GM10847 (cell line): Measurements from ENCODE around the gene FRMD6.

ENCODE experiments used
- POLR2A ChIP-seq: IDR thresholded peaks from 2 replicates; pipeline ENCODE4 v1.6.1; 2011; ENCODE audit not compliant: insufficient read length; ENCODE audit errors: extremely low read depth

The FRMD6 gene

GRCh38 chr14:51680031-51680430 lies 28.3 kb downstream of the FRMD6 start:
- TF ChIP-seq POLR2A = no peak

GRCh38 chr14:51681411-51681810 lies 29.7 kb downstream of the FRMD6 start:
- no peak for TF ChIP-seq POLR2A

DNA sequence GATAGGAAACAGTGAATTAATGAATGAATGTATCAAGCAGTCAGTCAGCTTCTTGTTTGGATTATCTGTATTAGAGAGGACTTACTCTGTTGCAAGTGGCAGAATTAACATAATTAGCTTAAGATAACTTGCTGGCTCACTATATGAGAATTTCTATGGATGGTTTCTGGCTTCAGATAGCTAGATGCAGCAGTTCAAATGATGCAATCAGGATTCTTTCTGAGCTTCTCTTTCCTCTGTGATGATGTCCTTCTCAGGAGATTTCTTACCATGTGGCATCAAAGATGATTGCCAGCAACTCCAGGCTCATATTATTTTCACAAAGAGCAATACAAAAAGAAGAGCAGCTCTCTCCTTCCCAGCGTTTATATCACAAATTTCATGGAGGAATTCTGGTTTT lies 30.7 kb downstream of the FRMD6 start:
- TF ChIP-seq POLR2A = no peak

DNA sequence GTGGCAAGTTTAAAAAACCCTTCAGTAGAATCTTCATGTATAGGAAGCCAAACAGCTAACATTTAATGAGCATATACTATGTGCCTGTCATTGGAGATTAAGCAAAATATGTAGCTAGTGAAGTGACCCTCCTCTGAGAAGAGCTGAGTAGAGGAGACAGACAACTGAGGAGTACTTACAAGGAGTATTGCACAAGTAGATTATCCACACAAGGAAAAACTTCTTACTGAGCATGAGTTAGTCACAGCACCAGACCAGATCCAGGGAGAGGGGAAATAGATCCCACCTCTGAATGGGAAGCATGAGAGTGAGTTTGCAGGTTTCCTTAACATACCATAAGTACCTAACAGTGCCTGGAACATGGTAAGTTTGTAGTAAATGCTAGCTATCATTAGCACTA lies 33.0 kb downstream of the FRMD6 start:
- no peak for TF ChIP-seq POLR2A

GRCh38 chr14:51691176-51691575 lies 39.5 kb downstream of the FRMD6 start:
- TF ChIP-seq POLR2A = no peak

- TF ChIP-seq POLR2A = no peak
These were observed 40.9 kb downstream of the FRMD6 start for GRCh38 chr14:51692646-51693045.

GRCh38 chr14:51697848-51698247 lies 46.1 kb downstream of the FRMD6 start:
- TF ChIP-seq POLR2A = no peak

DNA sequence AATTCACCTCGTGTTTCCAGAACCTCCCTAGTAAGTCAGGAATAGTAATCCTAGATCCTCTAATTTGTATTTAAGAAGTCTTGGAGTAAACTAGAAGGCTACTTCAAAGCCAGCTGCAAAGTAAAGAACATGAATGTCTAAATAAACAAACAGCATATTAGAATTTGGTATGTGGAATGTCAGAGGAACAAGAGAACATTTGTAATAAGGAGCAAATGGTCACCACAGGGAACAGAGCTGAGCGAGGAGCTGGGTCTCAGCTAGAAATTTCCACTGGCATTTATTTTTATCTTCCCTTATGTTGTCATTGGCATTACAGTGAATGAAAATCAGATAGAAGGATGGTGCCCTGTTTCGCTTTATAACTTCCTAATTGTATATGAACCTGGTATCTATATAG lies 50.2 kb downstream of the FRMD6 start:
- TF ChIP-seq POLR2A = no peak

- no peak for TF ChIP-seq POLR2A
These were observed 52.1 kb downstream of the FRMD6 start for GRCh38 chr14:51703787-51704186.

GRCh38 chr14:51704545-51704944 lies 52.8 kb downstream of the FRMD6 start:
- TF ChIP-seq POLR2A = no peak

DNA sequence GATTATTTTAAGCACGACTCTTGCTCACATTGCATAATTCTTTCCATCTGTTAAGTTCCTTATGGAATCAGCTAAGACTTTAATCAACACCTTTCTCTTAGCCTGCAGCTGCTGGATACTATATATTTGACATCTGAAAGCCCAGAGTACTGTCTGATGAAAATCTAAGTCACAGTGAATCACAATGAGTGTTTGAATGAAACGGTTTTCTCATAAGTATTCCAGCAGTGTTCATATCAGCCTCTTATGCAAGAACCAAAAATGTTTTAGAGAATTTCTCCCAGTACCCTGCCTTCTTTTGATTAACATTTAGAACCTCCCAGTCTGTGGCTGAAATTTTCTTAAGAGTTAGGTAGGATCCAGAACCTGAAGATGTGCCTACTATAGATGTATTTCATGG lies 55.6 kb downstream of the FRMD6 start:
- TF ChIP-seq POLR2A = no peak

DNA sequence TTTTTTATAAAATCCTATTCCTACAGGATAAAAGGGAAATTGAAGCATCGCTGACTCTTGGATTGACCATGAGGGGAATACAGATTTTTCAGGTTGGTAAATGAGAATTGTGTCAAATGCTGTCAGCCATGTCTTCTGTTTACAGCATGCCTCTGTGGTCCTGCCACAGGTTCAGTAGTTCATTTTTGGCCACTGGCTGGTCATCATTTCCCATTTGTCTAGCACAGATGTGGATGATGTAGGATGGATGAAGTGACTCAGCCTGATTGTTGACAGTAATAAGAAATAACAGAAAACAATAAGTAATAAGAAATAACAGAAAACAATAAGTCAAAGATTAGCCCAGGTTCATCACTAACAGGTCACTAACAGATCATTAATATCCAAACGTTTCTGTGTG lies 59.8 kb downstream of the FRMD6 start:
- TF ChIP-seq POLR2A = no peak

DNA sequence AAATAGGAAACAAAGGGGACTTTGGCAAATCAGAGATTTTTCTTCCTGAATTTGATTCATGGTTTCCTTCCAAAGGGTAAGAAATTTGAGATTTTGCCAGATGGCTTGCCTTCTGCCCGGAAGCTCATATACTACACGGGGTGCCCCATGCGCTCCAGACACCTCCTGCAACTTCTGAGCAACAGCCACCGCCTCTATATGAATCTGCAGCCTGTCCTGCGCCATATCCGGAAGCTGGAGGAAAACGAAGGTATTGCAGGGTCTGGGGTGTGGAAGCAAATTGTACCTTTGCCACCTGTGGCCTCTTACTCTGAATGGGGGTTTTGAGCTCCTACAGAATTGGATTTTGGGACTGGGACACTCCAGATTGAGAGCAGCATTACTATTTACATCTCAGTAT lies 63.5 kb downstream of the FRMD6 start:
- TF ChIP-seq POLR2A = no peak

GRCh38 chr14:51715742-51716141 lies 64.0 kb downstream of the FRMD6 start:
- TF ChIP-seq POLR2A = no peak

DNA sequence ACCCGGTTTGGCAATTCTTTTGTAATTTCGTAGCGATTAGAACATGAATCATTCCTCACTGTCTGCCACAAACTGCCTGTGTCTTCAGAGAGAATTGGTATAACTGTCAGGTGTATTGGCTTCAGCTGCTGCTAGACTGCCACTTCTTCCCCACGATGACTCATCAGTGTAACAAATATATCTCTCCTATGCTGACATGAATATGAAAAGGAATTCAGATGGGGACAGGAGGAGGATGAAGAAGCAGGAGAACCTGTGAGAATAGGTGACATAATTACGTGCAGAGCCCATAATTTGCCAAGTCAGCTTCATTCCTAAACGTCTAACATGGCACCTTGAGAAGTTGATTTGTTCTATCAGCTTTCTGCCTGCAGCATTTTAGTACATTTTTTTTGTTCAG lies 64.9 kb downstream of the FRMD6 start:
- TF ChIP-seq POLR2A = no peak

GRCh38 chr14:51717766-51718165 lies 66.1 kb downstream of the FRMD6 start:
- no peak for TF ChIP-seq POLR2A

DNA sequence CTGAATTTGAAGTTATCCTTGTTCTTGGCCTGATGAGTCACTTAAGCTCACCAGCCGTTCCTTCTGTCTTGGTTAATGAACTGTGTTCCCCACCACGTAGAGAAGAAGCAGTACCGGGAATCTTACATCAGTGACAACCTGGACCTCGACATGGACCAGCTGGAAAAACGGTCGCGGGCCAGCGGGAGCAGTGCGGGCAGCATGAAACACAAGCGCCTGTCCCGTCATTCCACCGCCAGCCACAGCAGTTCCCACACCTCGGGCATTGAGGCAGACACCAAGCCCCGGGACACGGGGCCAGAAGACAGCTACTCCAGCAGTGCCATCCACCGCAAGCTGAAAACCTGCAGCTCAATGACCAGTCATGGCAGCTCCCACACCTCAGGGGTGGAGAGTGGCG lies 68.2 kb downstream of the FRMD6 start:
- no peak for TF ChIP-seq POLR2A

DNA sequence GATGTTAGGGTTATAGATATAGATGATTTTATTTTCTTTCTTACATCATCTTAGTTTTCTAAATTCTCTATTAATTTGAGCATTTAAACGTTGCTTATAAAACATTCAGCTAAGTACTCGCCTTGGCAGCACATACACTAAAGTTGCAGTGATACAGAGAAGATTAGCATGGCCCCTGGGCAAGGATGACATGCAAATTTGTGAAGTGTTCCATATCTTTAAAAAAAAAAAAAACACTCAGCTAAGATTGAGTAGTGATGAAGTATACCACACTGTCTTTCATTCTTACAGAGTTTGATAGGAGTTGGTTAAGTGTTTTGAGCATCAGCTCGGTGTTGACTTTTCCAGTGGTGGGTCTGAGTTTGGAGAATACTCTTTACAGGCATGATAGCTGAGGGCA lies 72.3 kb downstream of the FRMD6 start:
- no peak for TF ChIP-seq POLR2A

DNA sequence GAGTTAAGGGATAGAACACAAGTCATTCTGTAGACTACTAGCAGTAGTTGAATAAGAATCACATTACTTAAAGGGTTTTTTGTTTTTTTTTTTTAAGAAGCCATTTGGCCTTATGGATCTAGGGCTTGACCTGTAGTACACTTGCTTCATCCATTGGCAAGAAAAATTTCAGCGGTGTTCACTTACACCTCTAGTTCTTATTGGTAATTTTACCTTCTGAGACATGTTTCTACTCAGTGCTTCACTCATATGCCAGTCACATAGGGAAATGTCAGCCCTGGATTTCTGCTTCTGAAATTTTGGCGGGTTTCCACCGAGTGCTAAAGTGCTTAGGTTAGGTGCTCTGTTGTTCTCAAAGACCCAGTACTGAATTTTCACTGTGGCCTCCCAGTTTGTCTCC lies 72.9 kb downstream of the FRMD6 start:
- TF ChIP-seq POLR2A = no peak

GRCh38 chr14:51725061-51725460 lies 73.4 kb downstream of the FRMD6 start:
- TF ChIP-seq POLR2A = no peak
